C4-2B (cell line): ENCODE measurements around the gene ERI3.

Experiments
- CTCF ChIP-seq: fragments of 450-650 bp; conservative IDR thresholded peaks from 2 replicates; pipeline ENCODE4 v1.5.1; 2017; ENCODE audit warnings: mild to moderate bottlenecking
- ZFX ChIP-seq: fragments of 450-650 bp; IDR thresholded peaks from 2 replicates; pipeline ENCODE4 v1.6.1; 2017

GRCh38 chr1:44266400-44267344 lies 88.4 kb downstream of the ERI3 start:
- TF ChIP-seq CTCF (no peak), ZFX (no peak)
